ENCODE data around the gene D2HGDH. TPM values are rescaled to one million over a fixed set of nuclear protein-coding genes. Genes with fewer than 3 reads are reported as not detected.
"Not testable (repeated sequence)": the region's sequence is repeated elsewhere in the genome, so short reads cannot be mapped to it uniquely, and the experiment has no call there.

Gene D2HGDH
- total and polyA plus RNA-seq, 8 donors: 14.9 to 116 (median 25.6) TPM

- Histone ChIP-seq H3K4me3 (no peak overlapping the region), H3K27ac (no peak overlapping the region), H3K4me1 (no peaks in the 10 kb centered on the region), H3K27me3 (no peaks in the 10 kb centered on the region), H3K36me3 (peaks cover 0 to 9% (median 0%) of the 10 kb centered on the region in 3 donors), H3K9me3 (no peaks in the 10 kb centered on the region)
- no peak for ATAC-seq
- intact Hi-C loops (cut with DNase I): no loop called here
- TF ChIP-seq CTCF (IDR thresholded peaks at IDR 0.05): no peak
- DNase-seq: peak in 1 of 6 donors; percentile 72
- WGBS, 2 donors: 95 to 98% methylated on average over 17 of the region's 17 CpGs
- no peak for FAIRE-seq
Observed at GRCh38 chr2:241753493-241753892, 19.1 kb downstream of the D2HGDH start.

- DNase-seq (peak in 1 of 6 donors; percentile 55), ATAC-seq (no peak), FAIRE-seq (no peak)
- Histone ChIP-seq H3K4me3 (no peak overlapping the region), H3K9me3 (no peaks in the 10 kb centered on the region), H3K27ac (no peak overlapping the region), H3K4me1 (no peaks in the 10 kb centered on the region), H3K27me3 (no peaks in the 10 kb centered on the region), H3K36me3 (peaks cover 0 to 9% (median 0%) of the 10 kb centered on the region in 3 donors)
- WGBS, 2 donors: 95 to 98% methylated on average over 20 of the region's 20 CpGs
- intact Hi-C loops (cut with DNase I): no loop called here
- TF ChIP-seq CTCF (IDR thresholded peaks at IDR 0.05): no peak
Observed at GRCh38 chr2:241754042-241754441, 19.6 kb downstream of the D2HGDH start.

- H3K4me3 ChIP-seq: no peak overlapping the region
- H3K27me3 ChIP-seq: no peaks in the 10 kb centered on the region
- intact Hi-C loops (cut with DNase I): no loop called here
- TF ChIP-seq CTCF (IDR thresholded peaks at IDR 0.05): no peak
- FAIRE-seq (no peak), DNase-seq (peak in 1 of 6 donors; percentile 56), ATAC-seq (no peak)
- no peak overlapping the region for H3K27ac ChIP-seq
- no peaks in the 10 kb centered on the region for H3K9me3 ChIP-seq
- H3K36me3 ChIP-seq: peaks cover 0 to 9% (median 0%) of the 10 kb centered on the region in 3 donors
- no peaks in the 10 kb centered on the region for H3K4me1 ChIP-seq
- 92 to 95% methylated on average over 13 to 18 of the region's 18 CpGs for WGBS, 2 donors
Observed at GRCh38 chr2:241755166-241755565, 20.7 kb downstream of the D2HGDH start.

- DNase-seq (no peak), ATAC-seq (no peak), FAIRE-seq (no peak)
- peaks cover 0 to 9% (median 0%) of the 10 kb centered on the region in 3 donors for H3K36me3 ChIP-seq
- no peak for TF ChIP-seq CTCF (IDR thresholded peaks at IDR 0.05)
- no peaks in the 10 kb centered on the region for H3K27me3 ChIP-seq
- intact Hi-C loops (cut with DNase I): no loop called here
- WGBS, 2 donors: 96 to 98% methylated on average over 27 of the region's 27 CpGs
- H3K4me3 ChIP-seq: no peak overlapping the region
- H3K27ac ChIP-seq: no peak overlapping the region
- H3K9me3 ChIP-seq: no peaks in the 10 kb centered on the region
- H3K4me1 ChIP-seq: no peaks in the 10 kb centered on the region
Observed at GRCh38 chr2:241755777-241756176, 21.3 kb downstream of the D2HGDH start.

GRCh38 chr2:241759067-241759807, 24.8 kb downstream of the D2HGDH start:
- Histone ChIP-seq H3K27ac (no peak overlapping the region), H3K27me3 (no peaks in the 10 kb centered on the region), H3K4me3 (no peak overlapping the region), H3K9me3 (no peaks in the 10 kb centered on the region), H3K4me1 (no peaks in the 10 kb centered on the region), H3K36me3 (peaks cover 0 to 9% (median 0%) of the 10 kb centered on the region in 3 donors)
- DNase-seq (peak in 1 of 6 donors; percentile 25), FAIRE-seq (no peak), ATAC-seq (no peak)
- WGBS, 2 donors: 84 to 88% methylated on average over 20 of the region's 20 CpGs
- intact Hi-C loops (cut with DNase I): no loop called here
- no peak for TF ChIP-seq CTCF (IDR thresholded peaks at IDR 0.05)

GRCh38 chr2:241759893-241760292, 25.5 kb downstream of the D2HGDH start:
- FAIRE-seq; H3K9me3 ChIP-seq; H3K27me3 ChIP-seq; H3K4me1 ChIP-seq; intact Hi-C loops (cut with DNase I); H3K4me3 ChIP-seq; H3K36me3 ChIP-seq; ATAC-seq; H3K27ac ChIP-seq: not testable (repeated sequence)
- DNase-seq: peak in 1 of 6 donors; percentile 16
- 96% methylated on average over 7 to 11 of the region's 16 CpGs for WGBS, 2 donors

Data from pancreas (tissue), 10 donors.